ENCODE results near the gene DCP1B. TPM values are rescaled to one million over a fixed set of nuclear protein-coding genes. Genes with fewer than 3 reads are reported as not detected.

DCP1B gene
- total RNA-seq, 1 donor from 2014 or later: 23.3 TPM

- Histone ChIP-seq H3K4me3 (no peak overlapping the region), H3K27me3 (no peaks in the 10 kb centered on the region), H3K4me1 (peaks cover 3 to 11% of the 10 kb centered on the region in 2 donors), H3K27ac (no peak overlapping the region), H3K36me3 (no peaks in the 10 kb centered on the region), H3K9me3 (no peaks in the 10 kb centered on the region)
- DNase-seq (ENCODE audit: low spot score in 2 of 2): no peak
- intact Hi-C loops (cut with DNase I): loop anchor here (5.0 to 10.0 kb wide), 4 partner anchors 62 to 543 kb away; no protein-coding TSS in a partner anchor
- TF ChIP-seq CTCF (IDR thresholded peaks at IDR 0.05): no peak
These were observed 34.8 kb upstream of the DCP1B start for GRCh38 chr12:2039034-2039433.

- Histone ChIP-seq H3K27ac (no peak overlapping the region), H3K36me3 (no peaks in the 10 kb centered on the region), H3K9me3 (no peaks in the 10 kb centered on the region), H3K4me1 (peaks cover 3 to 11% of the 10 kb centered on the region in 2 donors), H3K4me3 (peak overlapping the region; percentile 42 to 54), H3K27me3 (no peaks in the 10 kb centered on the region)
- no peak for TF ChIP-seq CTCF (IDR thresholded peaks at IDR 0.05)
- intact Hi-C loops (cut with DNase I): loop anchor here (1.0 to 10.0 kb wide), 6 partner anchors 31 to 547 kb away; partner anchors contain the start of gene DCP1B
- DNase-seq (ENCODE audit: low spot score in 2 of 2): no peak
These were observed 31.3 kb upstream of the DCP1B start for GRCh38 chr12:2035431-2036055.

- no peaks in the 10 kb centered on the region for H3K9me3 ChIP-seq
- H3K27ac ChIP-seq: no peak overlapping the region
- no peaks in the 10 kb centered on the region for H3K36me3 ChIP-seq
These were observed 30.6 kb upstream of the DCP1B start for GRCh38 chr12:2034633-2035430.

GRCh38 chr12:2032506-2032905 is 28.2 kb upstream of the DCP1B start:
- H3K4me1 ChIP-seq: peaks cover 3 to 7% of the 10 kb centered on the region in 2 donors
- no peaks in the 10 kb centered on the region for H3K27me3 ChIP-seq
- intact Hi-C loops (cut with DNase I): loop anchor here (10.0 kb wide), 1 partner anchor 378 kb away; no protein-coding TSS in a partner anchor
- no peaks in the 10 kb centered on the region for H3K36me3 ChIP-seq
- no peak for TF ChIP-seq CTCF (IDR thresholded peaks at IDR 0.05)
- H3K9me3 ChIP-seq: no peaks in the 10 kb centered on the region
- no peak for DNase-seq (ENCODE audit: low spot score in 2 of 2)
- no peak overlapping the region for H3K27ac ChIP-seq
- no peak overlapping the region for H3K4me3 ChIP-seq

More at GRCh38 chr12:2034633-2035430, 30.6 kb upstream of the DCP1B start:
- DNase-seq (ENCODE audit: low spot score in 2 of 2): peak; percentile 30 to 91
- peak; percentile 71 to 97 (median 76) for TF ChIP-seq CTCF (IDR thresholded peaks at IDR 0.05)
- intact Hi-C loops (cut with DNase I): loop anchor here (1.0 to 10.0 kb wide), 6 partner anchors 30 to 547 kb away; partner anchors contain the start of gene DCP1B
- H3K4me1 ChIP-seq: peaks cover 3 to 11% of the 10 kb centered on the region in 2 donors
- H3K27me3 ChIP-seq: no peaks in the 10 kb centered on the region
- H3K4me3 ChIP-seq: peak overlapping the region; percentile 42 to 54

GRCh38 chr12:2029851-2030250 is 25.6 kb upstream of the DCP1B start:
- H3K36me3 ChIP-seq: no peaks in the 10 kb centered on the region
- H3K4me3 ChIP-seq: no peak overlapping the region
- H3K9me3 ChIP-seq: no peaks in the 10 kb centered on the region
- TF ChIP-seq CTCF (IDR thresholded peaks at IDR 0.05): no peak
- no peak for DNase-seq (ENCODE audit: low spot score in 2 of 2)
- no peak overlapping the region for H3K27ac ChIP-seq
- H3K4me1 ChIP-seq: peaks cover 0 to 4% of the 10 kb centered on the region in 2 donors
- intact Hi-C loops (cut with DNase I): loop anchor here (10.0 kb wide), 1 partner anchor 375 kb away; no protein-coding TSS in a partner anchor
- H3K27me3 ChIP-seq: no peaks in the 10 kb centered on the region

All from ascending aorta (tissue), 2 donors.